Measurements from ENCODE around the gene ACAA2.
"Not testable (repeated sequence)": the region's sequence is repeated elsewhere in the genome, so short reads cannot be mapped to it uniquely, and the experiment has no call there.

ACAA2 gene

DNA sequence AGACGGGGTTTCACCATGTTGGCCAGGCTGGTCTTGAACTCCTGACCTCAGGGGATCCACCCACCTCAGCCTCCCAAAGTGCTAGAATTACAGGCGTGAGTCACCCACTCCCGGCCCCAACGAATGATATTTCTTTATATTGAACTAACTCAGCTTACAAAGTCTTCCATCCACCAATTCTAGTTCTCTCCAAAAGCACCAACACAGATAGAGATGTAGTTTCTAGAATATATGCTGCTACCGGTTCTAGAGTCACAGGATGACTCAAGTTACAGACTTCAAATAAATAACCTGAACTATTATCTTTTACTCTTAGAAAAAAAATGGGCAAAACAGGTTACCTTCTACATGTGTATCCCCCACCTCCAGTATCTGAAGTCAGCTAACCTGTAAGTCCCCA, 9.2 kb downstream of the ACAA2 start:
- Histone ChIP-seq H3K27me3 (ENCODE audit: control insufficient read depth, insufficient read depth, low read length) (no peaks in the 10 kb centered on the region), H3K27ac (ENCODE audit: low read length) (no peak overlapping the region), H3K9me3 (ENCODE audit: control insufficient read depth, low read depth, low read length) (no peaks in the 10 kb centered on the region), H3K36me3 (ENCODE audit: control insufficient read depth, low read depth, low read length) (peaks cover 5% of the 10 kb centered on the region), H3K4me3 (ENCODE audit: low read length) (no peak overlapping the region), H3K9ac (ENCODE audit: low read length) (no peak overlapping the region), H3K4me1 (ENCODE audit: control insufficient read depth, low read depth, low read length) (no peaks in the 10 kb centered on the region)

DNA sequence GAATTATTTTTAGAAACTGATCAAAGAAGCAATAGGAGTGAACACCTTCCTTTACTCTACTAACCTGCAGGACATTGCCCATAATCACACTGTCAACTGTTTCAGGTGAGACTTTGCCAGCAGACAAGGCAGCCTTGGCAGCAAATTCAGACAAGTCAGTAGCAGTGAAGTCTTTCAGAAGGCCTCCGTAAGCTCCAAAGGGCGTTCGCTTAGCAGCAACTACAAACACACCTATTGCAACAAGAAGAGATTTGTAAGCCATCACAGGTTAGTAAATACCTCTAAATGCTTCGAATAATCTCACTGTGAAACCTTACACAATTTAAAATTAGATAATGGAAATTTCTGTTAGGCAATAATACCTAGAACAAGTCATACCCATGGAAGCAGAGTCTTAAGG, 10.7 kb downstream of the ACAA2 start:
- peaks cover 8% of the 10 kb centered on the region for H3K36me3 ChIP-seq (ENCODE audit: control insufficient read depth, low read depth, low read length)
- H3K4me1 ChIP-seq (ENCODE audit: control insufficient read depth, low read depth, low read length) = peaks cover 10% of the 10 kb centered on the region
- no peaks in the 10 kb centered on the region for H3K27me3 ChIP-seq (ENCODE audit: control insufficient read depth, insufficient read depth, low read length)
- H3K9me3 ChIP-seq (ENCODE audit: control insufficient read depth, low read depth, low read length) = no peaks in the 10 kb centered on the region
- no peak overlapping the region for H3K4me3 ChIP-seq (ENCODE audit: low read length)
- no peak overlapping the region for H3K9ac ChIP-seq (ENCODE audit: low read length)
- H3K27ac ChIP-seq (ENCODE audit: low read length) = no peak overlapping the region

DNA sequence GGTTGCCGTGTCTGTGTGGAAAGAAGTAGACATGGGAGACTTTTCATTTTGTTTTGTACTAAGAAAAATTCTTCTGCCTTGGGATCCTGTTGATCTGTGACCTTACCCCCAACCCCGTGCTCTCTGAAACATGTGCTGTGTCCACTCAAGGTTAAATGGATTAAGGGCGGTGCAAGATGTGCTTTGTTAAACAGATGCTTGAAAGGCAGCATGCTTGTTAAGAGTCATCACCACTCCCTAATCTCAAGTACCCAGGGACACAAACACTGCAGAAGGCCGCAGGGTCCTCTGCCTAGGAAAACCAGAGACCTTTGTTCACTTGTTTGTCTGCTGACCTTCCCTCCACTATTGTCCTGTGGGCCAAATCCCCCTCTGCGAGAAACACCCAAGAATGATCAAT, 12.8 kb downstream of the ACAA2 start:
- H3K4me3 ChIP-seq (ENCODE audit: low read length); H3K9ac ChIP-seq (ENCODE audit: low read length); H3K27ac ChIP-seq (ENCODE audit: low read length); H3K4me1 ChIP-seq (ENCODE audit: control insufficient read depth, low read depth, low read length); H3K9me3 ChIP-seq (ENCODE audit: control insufficient read depth, low read depth, low read length); H3K27me3 ChIP-seq (ENCODE audit: control insufficient read depth, insufficient read depth, low read length): not testable (repeated sequence)
- H3K36me3 ChIP-seq (ENCODE audit: control insufficient read depth, low read depth, low read length) = peaks cover 28% of the 10 kb centered on the region

GRCh38 chr18:49799806-49800205, 13.5 kb downstream of the ACAA2 start:
- not testable (repeated sequence) for H3K9me3 ChIP-seq (ENCODE audit: control insufficient read depth, low read depth, low read length); H3K4me3 ChIP-seq (ENCODE audit: low read length); H3K4me1 ChIP-seq (ENCODE audit: control insufficient read depth, low read depth, low read length); H3K9ac ChIP-seq (ENCODE audit: low read length); H3K27ac ChIP-seq (ENCODE audit: low read length); H3K27me3 ChIP-seq (ENCODE audit: control insufficient read depth, insufficient read depth, low read length)
- H3K36me3 ChIP-seq (ENCODE audit: control insufficient read depth, low read depth, low read length) = peaks cover 34% of the 10 kb centered on the region

- Histone ChIP-seq H3K27ac (ENCODE audit: low read length) (no peak overlapping the region), H3K4me3 (ENCODE audit: low read length) (no peak overlapping the region), H3K36me3 (ENCODE audit: control insufficient read depth, low read depth, low read length) (peaks cover 51% of the 10 kb centered on the region), H3K9me3 (ENCODE audit: control insufficient read depth, low read depth, low read length) (no peaks in the 10 kb centered on the region), H3K4me1 (ENCODE audit: control insufficient read depth, low read depth, low read length) (peaks cover 10% of the 10 kb centered on the region), H3K27me3 (ENCODE audit: control insufficient read depth, insufficient read depth, low read length) (no peaks in the 10 kb centered on the region), H3K9ac (ENCODE audit: low read length) (no peak overlapping the region)
Measured at GRCh38 chr18:49798001-49798400, 15.3 kb downstream of the ACAA2 start.

DNA sequence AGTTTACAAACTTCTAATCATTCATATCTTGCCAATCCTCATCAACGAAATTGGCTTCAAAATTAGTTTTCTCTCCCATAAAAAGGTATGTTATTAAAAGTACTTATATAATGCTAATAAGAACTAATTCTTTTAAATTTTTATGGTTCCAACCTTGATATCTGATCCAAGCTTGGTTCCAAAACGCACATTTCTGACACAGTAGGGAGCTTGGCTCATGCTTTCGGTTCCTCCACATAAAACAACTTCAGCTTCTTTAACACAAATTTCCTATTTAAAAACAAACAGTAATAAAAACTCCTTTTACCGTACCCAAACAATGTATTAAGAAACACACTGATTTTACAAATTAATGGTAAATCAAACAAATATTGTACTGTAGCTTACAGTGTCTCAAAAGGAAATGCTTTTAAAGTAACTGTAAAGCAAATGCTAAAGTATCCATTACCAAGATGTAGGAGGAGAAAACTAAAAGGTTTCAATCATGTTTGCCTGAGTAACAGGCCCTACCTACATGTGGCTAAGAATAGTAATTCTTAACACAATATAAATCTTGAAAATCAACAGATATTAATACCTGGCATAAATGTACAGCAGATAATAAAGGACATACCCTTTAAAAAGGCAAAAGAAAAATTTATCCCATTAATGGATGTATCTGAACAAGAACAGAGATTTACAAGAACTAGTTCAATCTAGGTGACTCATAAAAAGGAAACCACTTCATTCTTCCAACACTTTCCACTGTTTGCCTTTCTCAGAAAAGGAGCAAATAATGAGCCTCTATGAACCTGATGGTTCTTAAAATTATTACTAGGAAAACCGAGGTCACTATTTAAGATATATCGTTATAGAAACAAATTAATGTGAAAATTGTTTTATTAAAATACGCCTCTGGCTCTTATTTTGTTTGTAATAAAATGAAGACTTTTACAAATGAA, 17.5 kb downstream of the ACAA2 start:
- Histone ChIP-seq H3K36me3 (ENCODE audit: control insufficient read depth, low read depth, low read length) (peaks cover 61% of the 10 kb centered on the region), H3K4me1 (ENCODE audit: control insufficient read depth, low read depth, low read length) (peaks cover 10% of the 10 kb centered on the region), H3K9me3 (ENCODE audit: control insufficient read depth, low read depth, low read length) (no peaks in the 10 kb centered on the region)

DNA sequence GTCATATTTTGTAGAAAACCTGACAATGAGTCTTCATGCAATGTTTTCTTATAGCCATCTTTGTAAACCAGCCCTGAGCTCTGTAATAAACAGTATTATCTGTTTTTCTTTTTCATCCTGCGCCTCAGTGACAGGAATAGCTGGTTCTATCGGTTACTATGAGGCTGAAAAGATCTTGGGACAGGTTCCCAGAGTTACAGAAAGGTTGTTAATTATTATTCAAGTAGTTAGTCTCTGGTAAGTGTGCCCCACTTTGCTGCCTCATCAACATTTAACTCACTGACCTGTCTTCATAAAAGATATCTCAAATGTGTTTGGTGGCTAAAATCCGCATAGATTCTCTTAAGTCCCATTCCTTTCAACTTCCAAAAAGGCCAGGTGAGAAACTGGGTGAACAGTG, 18.6 kb downstream of the ACAA2 start:
- Histone ChIP-seq H3K27me3 (ENCODE audit: control insufficient read depth, insufficient read depth, low read length) (no peaks in the 10 kb centered on the region), H3K4me3 (ENCODE audit: low read length) (no peak overlapping the region), H3K36me3 (ENCODE audit: control insufficient read depth, low read depth, low read length) (peaks cover 73% of the 10 kb centered on the region), H3K4me1 (ENCODE audit: control insufficient read depth, low read depth, low read length) (peaks cover 10% of the 10 kb centered on the region), H3K9ac (ENCODE audit: low read length) (no peak overlapping the region), H3K27ac (ENCODE audit: low read length) (no peak overlapping the region), H3K9me3 (ENCODE audit: control insufficient read depth, low read depth, low read length) (no peaks in the 10 kb centered on the region)

More for the DNA sequence above, 17.5 kb downstream of the ACAA2 start:
- Histone ChIP-seq H3K4me3 (ENCODE audit: low read length) (no peak overlapping the region), H3K27me3 (ENCODE audit: control insufficient read depth, insufficient read depth, low read length) (no peaks in the 10 kb centered on the region), H3K27ac (ENCODE audit: low read length) (no peak overlapping the region), H3K9ac (ENCODE audit: low read length) (no peak overlapping the region)

GRCh38 chr18:49789560-49790134, 23.7 kb downstream of the ACAA2 start:
- not testable (repeated sequence) for H3K4me3 ChIP-seq (ENCODE audit: low read length); H3K9ac ChIP-seq (ENCODE audit: low read length); H3K9me3 ChIP-seq (ENCODE audit: control insufficient read depth, low read depth, low read length); H3K4me1 ChIP-seq (ENCODE audit: control insufficient read depth, low read depth, low read length); H3K27me3 ChIP-seq (ENCODE audit: control insufficient read depth, insufficient read depth, low read length); H3K27ac ChIP-seq (ENCODE audit: low read length)
- H3K36me3 ChIP-seq (ENCODE audit: control insufficient read depth, low read depth, low read length) = peaks cover 79% of the 10 kb centered on the region

DNA sequence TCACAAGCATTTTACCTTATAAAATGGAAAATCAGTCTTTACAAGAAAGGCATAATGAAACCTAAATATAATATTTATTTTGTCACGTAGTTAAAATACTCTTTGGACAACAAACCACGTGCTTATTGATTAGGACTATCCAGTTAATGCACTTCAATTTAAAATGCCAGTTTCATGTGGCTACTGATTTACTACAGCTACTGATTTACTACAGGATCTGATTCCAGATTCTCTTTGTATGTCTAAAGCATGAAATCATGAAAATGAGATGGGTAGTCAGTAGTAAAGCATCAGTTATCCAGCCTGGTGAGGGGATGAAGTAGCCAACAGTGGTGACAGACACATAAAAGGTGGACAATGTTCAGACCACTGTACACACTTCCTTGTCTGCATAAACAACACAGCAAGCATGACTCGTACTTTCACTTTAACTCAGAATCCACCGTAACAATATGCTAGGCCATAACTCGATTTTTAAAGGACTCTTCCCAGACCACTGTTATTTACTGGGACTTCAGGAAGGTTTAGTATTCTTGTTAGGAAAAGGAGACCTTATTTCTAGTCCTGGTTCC, 24.9 kb downstream of the ACAA2 start:
- Histone ChIP-seq H3K9me3 (ENCODE audit: control insufficient read depth, low read depth, low read length) (no peaks in the 10 kb centered on the region), H3K4me1 (ENCODE audit: control insufficient read depth, low read depth, low read length) (no peaks in the 10 kb centered on the region), H3K27me3 (ENCODE audit: control insufficient read depth, insufficient read depth, low read length) (no peaks in the 10 kb centered on the region), H3K36me3 (ENCODE audit: control insufficient read depth, low read depth, low read length) (peaks cover 81% of the 10 kb centered on the region), H3K4me3 (ENCODE audit: low read length) (no peak overlapping the region), H3K9ac (ENCODE audit: low read length) (no peak overlapping the region), H3K27ac (ENCODE audit: low read length) (no peak overlapping the region)

DNA sequence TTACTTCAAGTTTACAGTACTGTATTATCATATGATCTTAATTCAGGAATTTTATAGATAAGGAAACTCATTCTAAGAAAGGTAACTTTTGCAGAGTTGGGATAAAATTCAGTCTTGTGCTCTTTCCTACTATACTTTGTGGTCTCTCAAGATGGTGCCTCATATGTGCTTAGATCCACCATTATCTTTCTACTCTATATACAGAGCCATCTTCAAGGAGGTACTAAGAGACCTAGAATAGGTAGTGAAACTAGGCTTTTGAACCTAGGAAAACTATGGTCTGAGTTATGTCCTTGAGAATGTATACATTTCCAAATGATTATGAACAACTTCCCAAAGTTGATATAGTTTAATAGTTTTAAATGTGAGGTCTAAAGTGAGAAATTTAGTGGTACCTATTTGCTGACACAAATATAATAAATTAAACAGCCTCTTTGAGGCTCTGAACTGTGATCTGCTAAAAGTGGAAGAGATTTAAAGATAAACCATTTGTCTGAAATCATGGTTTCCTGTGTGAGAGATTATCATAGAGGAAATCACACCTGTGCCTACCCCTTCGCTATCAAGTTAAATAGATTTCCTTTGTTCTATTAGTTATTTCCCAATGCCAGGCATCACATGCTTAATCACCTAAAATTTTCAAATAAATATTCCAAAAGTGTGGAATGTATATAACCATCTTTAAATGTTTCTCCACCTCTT, 27.2 kb downstream of the ACAA2 start:
- H3K4me3 ChIP-seq (ENCODE audit: low read length) = no peak overlapping the region
- no peak overlapping the region for H3K27ac ChIP-seq (ENCODE audit: low read length)
- no peaks in the 10 kb centered on the region for H3K9me3 ChIP-seq (ENCODE audit: control insufficient read depth, low read depth, low read length)
- H3K27me3 ChIP-seq (ENCODE audit: control insufficient read depth, insufficient read depth, low read length) = no peaks in the 10 kb centered on the region
- H3K4me1 ChIP-seq (ENCODE audit: control insufficient read depth, low read depth, low read length) = no peaks in the 10 kb centered on the region
- peaks cover 75% of the 10 kb centered on the region for H3K36me3 ChIP-seq (ENCODE audit: control insufficient read depth, low read depth, low read length)
- H3K9ac ChIP-seq (ENCODE audit: low read length) = no peak overlapping the region

- Histone ChIP-seq H3K9me3 (ENCODE audit: control insufficient read depth, low read depth, low read length) (no peaks in the 10 kb centered on the region), H3K4me3 (ENCODE audit: low read length) (no peak overlapping the region), H3K27me3 (ENCODE audit: control insufficient read depth, insufficient read depth, low read length) (no peaks in the 10 kb centered on the region), H3K4me1 (ENCODE audit: control insufficient read depth, low read depth, low read length) (no peaks in the 10 kb centered on the region), H3K36me3 (ENCODE audit: control insufficient read depth, low read depth, low read length) (peaks cover 62% of the 10 kb centered on the region), H3K27ac (ENCODE audit: low read length) (no peak overlapping the region), H3K9ac (ENCODE audit: low read length) (no peak overlapping the region)
Measured at GRCh38 chr18:49784427-49785185, 28.7 kb downstream of the ACAA2 start.

All from iPS-18a (cell line).